Activated CD4-positive, alpha-beta T cell treated with anti-CD3 and anti-CD28 coated beads, Interleukin-2, amount 50 U/mL, for 16 hours (primary cell): ENCODE measurements around the gene TCF7.

Source experiments
- DNase-seq: peaks from one replicate; pipeline ENCODE4 v3.0.0-alpha.2; 2020

Gene TCF7

DNA sequence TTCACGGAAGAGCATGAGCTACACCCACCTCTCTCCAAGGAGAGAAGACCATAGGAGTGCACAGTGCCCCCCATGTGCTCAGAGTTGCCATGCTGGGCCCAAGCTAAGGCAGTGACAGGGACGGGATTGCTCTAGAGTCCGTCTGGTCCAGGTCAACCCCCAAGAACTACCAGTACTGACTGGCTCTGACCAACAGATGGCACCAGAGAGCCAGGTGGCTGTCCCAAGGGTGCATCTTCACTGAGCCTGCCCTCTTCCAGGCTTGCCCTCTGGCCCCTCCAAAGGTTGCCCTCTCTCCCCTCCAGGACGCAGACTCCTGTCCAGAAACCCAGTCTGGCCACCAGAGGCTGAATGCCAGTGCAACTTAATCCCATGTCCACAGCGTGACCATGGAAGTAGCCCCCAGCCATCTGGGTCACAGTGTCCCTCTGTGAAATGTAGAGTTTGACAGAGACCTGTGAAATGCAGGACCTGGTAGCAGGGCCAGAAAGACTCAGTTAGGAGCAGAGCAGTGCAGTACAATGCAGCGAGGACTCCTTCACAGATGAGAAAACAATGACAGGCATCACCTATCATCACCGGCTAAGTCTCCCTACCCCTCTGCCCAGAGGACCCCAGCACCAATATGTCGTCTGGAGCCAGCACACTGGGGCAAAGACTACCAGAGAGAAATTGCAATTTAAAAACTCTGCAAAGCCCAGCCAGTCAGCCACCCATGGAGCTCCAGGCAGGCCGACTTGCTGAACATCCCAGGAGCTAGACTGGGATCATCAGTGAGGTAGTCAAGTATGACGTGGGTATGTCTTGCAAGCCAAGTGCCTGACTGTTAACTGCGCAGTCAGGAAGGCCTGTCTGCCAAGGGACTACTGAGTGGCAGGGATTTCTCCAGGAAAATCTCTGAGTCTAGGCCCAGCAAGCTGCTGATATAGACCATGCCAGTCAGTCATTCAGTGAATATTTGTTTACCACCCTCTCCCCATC lies 70.0 kb downstream of the TCF7 start:
- DNase-seq = peak; percentile 80

DNA sequence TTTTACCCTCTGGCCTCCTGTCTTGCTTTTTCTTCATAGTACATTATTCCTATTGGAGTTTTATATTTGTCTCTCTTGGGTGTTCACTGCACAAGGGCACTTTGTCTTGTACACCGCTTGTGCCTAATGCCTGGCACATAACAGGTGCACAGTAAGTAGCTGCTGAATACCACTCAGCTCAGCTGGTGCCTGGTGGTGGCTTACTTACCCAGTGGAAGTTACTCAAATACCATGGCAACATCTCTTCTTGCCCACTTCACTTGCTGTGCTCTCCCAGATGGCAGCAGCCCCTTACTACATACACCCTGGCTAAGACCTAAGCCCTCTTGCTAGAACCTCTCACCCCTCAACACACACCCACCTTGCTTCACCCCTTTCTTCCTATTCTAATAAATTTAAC lies 73.6 kb downstream of the TCF7 start:
- no peak for DNase-seq

DNA sequence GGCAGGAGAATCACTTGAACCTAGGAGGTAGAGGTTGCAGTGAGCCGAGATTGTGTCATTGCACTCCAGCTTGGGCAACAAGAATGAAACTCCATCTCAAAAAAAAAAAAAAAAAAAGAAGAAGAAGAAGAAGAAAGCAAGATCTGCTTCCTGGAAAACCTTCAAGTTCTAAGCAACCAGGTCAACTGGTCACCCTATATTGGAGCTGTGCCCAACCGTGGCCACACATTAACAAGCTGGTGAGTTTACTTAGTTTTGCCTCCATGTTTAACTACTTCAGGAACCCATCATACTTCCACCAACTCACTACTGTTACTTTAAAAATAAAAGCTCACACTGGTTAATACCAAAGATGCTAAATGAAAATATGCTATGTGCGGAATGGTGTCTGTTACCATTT lies 74.5 kb downstream of the TCF7 start:
- no peak for DNase-seq

DNA sequence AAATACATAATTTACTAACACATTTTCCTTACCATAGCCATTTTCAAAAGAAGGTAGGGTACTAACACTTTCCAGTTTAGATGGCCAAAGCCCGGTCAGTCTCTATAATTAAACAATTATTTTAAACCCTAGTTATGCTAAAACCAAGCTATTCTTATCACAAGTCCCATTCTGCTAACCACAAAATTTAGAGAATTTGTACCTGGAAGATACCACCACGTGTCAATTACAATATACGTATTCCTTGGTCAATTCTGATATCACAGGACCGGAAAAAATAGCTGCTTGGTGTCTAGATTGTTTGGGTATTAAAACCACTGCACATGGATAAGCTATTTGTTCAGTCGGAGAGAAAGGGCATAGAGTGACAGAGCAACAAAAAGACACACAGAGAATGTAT lies 81.2 kb downstream of the TCF7 start:
- DNase-seq = no peak
